ENCODE results near the gene GFOD1. TPM values are rescaled to one million over a fixed set of nuclear protein-coding genes. Genes with fewer than 3 reads are reported as not detected.

GFOD1 gene
- total RNA-seq, 1 experiment from 2014 or later, result 29.5 TPM

GRCh38 chr6:13474360-13474759 lies 13.0 kb downstream of the GFOD1 start:
- Histone ChIP-seq H3K4me3 (ENCODE audit: low read length) (no peak overlapping the region), H3K4me2 (ENCODE audit: low read depth, low read length, poor library complexity, severe bottlenecking) (no peak overlapping the region)

GRCh38 chr6:13473768-13474165 lies 13.6 kb downstream of the GFOD1 start:
- DNase-seq, result no peak
- Histone ChIP-seq H4K20me1 (ENCODE audit: insufficient read depth, low read depth, low read length) (0 out of 2 replicates have a peak, but pooled peaks cover 7% of the 10 kb centered on the region), H3K4me2 (ENCODE audit: low read depth, low read length, poor library complexity, severe bottlenecking) (no peak overlapping the region), H3K9ac (ENCODE audit: low read length) (no peak overlapping the region), H2AFZ (ENCODE audit: low read length) (no peak overlapping the region), H3K27me3 (ENCODE audit: low read length) (no peaks in the 10 kb centered on the region), H3K9me3 (ENCODE audit: low read length) (no peaks in the 10 kb centered on the region), H3K27ac (ENCODE audit: low read length) (no peak overlapping the region; the same call in 1 of the 2 replicates), H3K36me3 (ENCODE audit: insufficient read depth, low read length) (peaks cover 13% of the 10 kb centered on the region), H3K79me2 (ENCODE audit: low read length) (peaks cover 87% of the 10 kb centered on the region), H3K9me2 (replicated peaks; ENCODE audit: insufficient read depth, low read length) (no peaks in the 10 kb centered on the region), H3K4me3 (ENCODE audit: low read length) (no peak overlapping the region), H3K4me1 (ENCODE audit: low read length) (peaks cover 45% of the 10 kb centered on the region)

More at GRCh38 chr6:13474360-13474759, 13.0 kb downstream of the GFOD1 start:
- Histone ChIP-seq H3K79me2 (ENCODE audit: low read length) (peaks cover 87% of the 10 kb centered on the region), H3K9me3 (ENCODE audit: low read length) (no peaks in the 10 kb centered on the region), H4K20me1 (ENCODE audit: insufficient read depth, low read depth, low read length) (0 out of 2 replicates have a peak, but pooled peaks cover 7% of the 10 kb centered on the region), H3K36me3 (ENCODE audit: insufficient read depth, low read length) (peaks cover 16% of the 10 kb centered on the region), H3K9me2 (replicated peaks; ENCODE audit: insufficient read depth, low read length) (no peaks in the 10 kb centered on the region), H3K4me1 (ENCODE audit: low read length) (peaks cover 41% of the 10 kb centered on the region), H3K9ac (ENCODE audit: low read length) (no peak overlapping the region), H3K27me3 (ENCODE audit: low read length) (no peaks in the 10 kb centered on the region), H2AFZ (ENCODE audit: low read length) (no peak overlapping the region), H3K27ac (ENCODE audit: low read length) (peak overlapping the region; percentile 14; the same call in 1 of the 2 replicates)
- no peak for DNase-seq

- no peak overlapping the region for H3K4me3 ChIP-seq (ENCODE audit: low read length)
- 0 out of 2 replicates have a peak, but pooled peaks cover 7% of the 10 kb centered on the region for H4K20me1 ChIP-seq (ENCODE audit: insufficient read depth, low read depth, low read length)
- no peak overlapping the region for H3K9ac ChIP-seq (ENCODE audit: low read length)
- DNase-seq, result no peak
- no peak overlapping the region; the same call in 1 of the 2 replicates for H3K27ac ChIP-seq (ENCODE audit: low read length)
- no peak overlapping the region for H2AFZ ChIP-seq (ENCODE audit: low read length)
- H3K9me3 ChIP-seq (ENCODE audit: low read length), result no peaks in the 10 kb centered on the region
- no peaks in the 10 kb centered on the region for H3K9me2 ChIP-seq (replicated peaks; ENCODE audit: insufficient read depth, low read length)
- peaks cover 87% of the 10 kb centered on the region for H3K79me2 ChIP-seq (ENCODE audit: low read length)
- H3K4me1 ChIP-seq (ENCODE audit: low read length), result peaks cover 51% of the 10 kb centered on the region
- no peaks in the 10 kb centered on the region for H3K27me3 ChIP-seq (ENCODE audit: low read length)
- H3K36me3 ChIP-seq (ENCODE audit: insufficient read depth, low read length), result peaks cover 9% of the 10 kb centered on the region
- H3K4me2 ChIP-seq (ENCODE audit: low read depth, low read length, poor library complexity, severe bottlenecking), result no peak overlapping the region
These were observed 14.2 kb downstream of the GFOD1 start for GRCh38 chr6:13472976-13473767.

- H3K4me3 ChIP-seq (ENCODE audit: low read length), result no peak overlapping the region
- peaks cover 7% of the 10 kb centered on the region; the same call in 1 of the 2 replicates for H4K20me1 ChIP-seq (ENCODE audit: insufficient read depth, low read depth, low read length)
- H3K79me2 ChIP-seq (ENCODE audit: low read length), result peaks cover 90% of the 10 kb centered on the region
- peaks cover 62% of the 10 kb centered on the region for H3K4me1 ChIP-seq (ENCODE audit: low read length)
- no peaks in the 10 kb centered on the region for H3K27me3 ChIP-seq (ENCODE audit: low read length)
- peak overlapping the region; percentile 65 for H3K4me2 ChIP-seq (ENCODE audit: low read depth, low read length, poor library complexity, severe bottlenecking)
- H3K9me2 ChIP-seq (replicated peaks; ENCODE audit: insufficient read depth, low read length), result no peaks in the 10 kb centered on the region
- no peak for DNase-seq
- no peaks in the 10 kb centered on the region for H3K9me3 ChIP-seq (ENCODE audit: low read length)
- H3K9ac ChIP-seq (ENCODE audit: low read length), result no peak overlapping the region
- peak overlapping the region; percentile 79 for H3K27ac ChIP-seq (ENCODE audit: low read length)
- H3K36me3 ChIP-seq (ENCODE audit: insufficient read depth, low read length), result peaks cover 9% of the 10 kb centered on the region
- no peak overlapping the region for H2AFZ ChIP-seq (ENCODE audit: low read length)
These were observed 15.3 kb downstream of the GFOD1 start for GRCh38 chr6:13472099-13472498.

- Histone ChIP-seq H3K27ac (ENCODE audit: low read length) (peak overlapping the region; percentile 79), H2AFZ (ENCODE audit: low read length) (no peak overlapping the region), H3K4me1 (ENCODE audit: low read length) (peaks cover 71% of the 10 kb centered on the region), H4K20me1 (ENCODE audit: insufficient read depth, low read depth, low read length) (peaks cover 14% of the 10 kb centered on the region; the same call in 1 of the 2 replicates), H3K36me3 (ENCODE audit: insufficient read depth, low read length) (peaks cover 7% of the 10 kb centered on the region), H3K4me3 (ENCODE audit: low read length) (peak overlapping the region; percentile 42), H3K4me2 (ENCODE audit: low read depth, low read length, poor library complexity, severe bottlenecking) (peak overlapping the region; percentile 65), H3K9ac (ENCODE audit: low read length) (peak overlapping the region; percentile 55), H3K27me3 (ENCODE audit: low read length) (no peaks in the 10 kb centered on the region), H3K9me3 (ENCODE audit: low read length) (no peaks in the 10 kb centered on the region), H3K79me2 (ENCODE audit: low read length) (peaks cover 91% of the 10 kb centered on the region), H3K9me2 (replicated peaks; ENCODE audit: insufficient read depth, low read length) (no peaks in the 10 kb centered on the region)
- DNase-seq, result no peak
These were observed 16.2 kb downstream of the GFOD1 start for GRCh38 chr6:13471184-13471583.

GRCh38 chr6:13470238-13471140 lies 16.9 kb downstream of the GFOD1 start:
- Histone ChIP-seq H3K4me1 (ENCODE audit: low read length) (peaks cover 78% of the 10 kb centered on the region), H3K9me2 (replicated peaks; ENCODE audit: insufficient read depth, low read length) (no peaks in the 10 kb centered on the region), H3K4me2 (ENCODE audit: low read depth, low read length, poor library complexity, severe bottlenecking) (peak overlapping the region; percentile 65), H3K27ac (ENCODE audit: low read length) (peak overlapping the region; percentile 79), H3K27me3 (ENCODE audit: low read length) (no peaks in the 10 kb centered on the region), H3K9ac (ENCODE audit: low read length) (peak overlapping the region; percentile 55), H4K20me1 (ENCODE audit: insufficient read depth, low read depth, low read length) (peaks cover 11% of the 10 kb centered on the region; the same call in 1 of the 2 replicates), H2AFZ (ENCODE audit: low read length) (no peak overlapping the region), H3K36me3 (ENCODE audit: insufficient read depth, low read length) (peaks cover 3% of the 10 kb centered on the region; the same call in 1 of the 2 replicates), H3K4me3 (ENCODE audit: low read length) (peak overlapping the region; percentile 42), H3K79me2 (ENCODE audit: low read length) (peaks cover 92% of the 10 kb centered on the region), H3K9me3 (ENCODE audit: low read length) (no peaks in the 10 kb centered on the region)
- peak; percentile 87 for DNase-seq

- Histone ChIP-seq H4K20me1 (ENCODE audit: insufficient read depth, low read depth, low read length) (peaks cover 11% of the 10 kb centered on the region; the same call in 1 of the 2 replicates), H3K9me3 (ENCODE audit: low read length) (no peaks in the 10 kb centered on the region), H3K27ac (ENCODE audit: low read length) (peak overlapping the region; percentile 79), H3K9me2 (replicated peaks; ENCODE audit: insufficient read depth, low read length) (no peaks in the 10 kb centered on the region), H3K27me3 (ENCODE audit: low read length) (no peaks in the 10 kb centered on the region), H3K4me3 (ENCODE audit: low read length) (peak overlapping the region; percentile 42; the same call in 1 of the 2 replicates), H3K9ac (ENCODE audit: low read length) (peak overlapping the region; percentile 55; the same call in 1 of the 2 replicates), H3K4me2 (ENCODE audit: low read depth, low read length, poor library complexity, severe bottlenecking) (peak overlapping the region; percentile 65), H3K36me3 (ENCODE audit: insufficient read depth, low read length) (peaks cover 3% of the 10 kb centered on the region; the same call in 1 of the 2 replicates), H3K79me2 (ENCODE audit: low read length) (peaks cover 95% of the 10 kb centered on the region), H2AFZ (ENCODE audit: low read length) (no peak overlapping the region), H3K4me1 (ENCODE audit: low read length) (peaks cover 84% of the 10 kb centered on the region)
- no peak for DNase-seq
These were observed 17.7 kb downstream of the GFOD1 start for GRCh38 chr6:13469693-13470092.

Measured in Karpas-422 (cell line).